GM21717 (cell line): ENCODE results near the gene TLE4.
"Not testable (repeated sequence)": the region's sequence is repeated elsewhere in the genome, so short reads cannot be mapped to it uniquely, and the experiment has no call there.

Experiments
- ATAC-seq: cut with Tn5 transposase; IDR thresholded peaks from one replicate; pipeline ENCODE4 v1.9.1; 2021; ENCODE audit warnings: mild to moderate bottlenecking, moderate library complexity; ENCODE audit not compliant: unreplicated experiment

Gene TLE4

GRCh38 chr9:79571309-79572031 is at the start of gene TLE4:
TLE4 (plus strand) TSS chr9:79571965; CDS start chr9:79572791, 826 bp downstream.
- peak; percentile 89 for ATAC-seq

GRCh38 chr9:79522793-79523192 is 49.0 kb upstream of the TLE4 start:
- no peak for ATAC-seq

GRCh38 chr9:79524266-79524665 is 47.5 kb upstream of the TLE4 start:
- ATAC-seq, result no peak

GRCh38 chr9:79526149-79526672 is 45.6 kb upstream of the TLE4 start:
- peak; percentile 69 for ATAC-seq

- ATAC-seq, result no peak
Observed at GRCh38 chr9:79535534-79535933, 36.2 kb upstream of the TLE4 start.

GRCh38 chr9:79537838-79538237 is 33.9 kb upstream of the TLE4 start:
- ATAC-seq, result no peak

- no peak for ATAC-seq
Observed at GRCh38 chr9:79542735-79543620, 28.8 kb upstream of the TLE4 start.

- not testable (repeated sequence) for ATAC-seq
Observed at GRCh38 chr9:79544375-79544774, 27.4 kb upstream of the TLE4 start.

GRCh38 chr9:79551586-79551985 is 20.2 kb upstream of the TLE4 start:
- no peak for ATAC-seq

- ATAC-seq, result no peak
Observed at GRCh38 chr9:79551994-79552393, 19.8 kb upstream of the TLE4 start.

GRCh38 chr9:79555474-79556089 is 16.2 kb upstream of the TLE4 start:
- no peak for ATAC-seq

- ATAC-seq, result no peak
Observed at GRCh38 chr9:79559495-79560181, 12.1 kb upstream of the TLE4 start.

GRCh38 chr9:79562749-79563386 is 8.9 kb upstream of the TLE4 start:
- ATAC-seq, result no peak

GRCh38 chr9:79564105-79564504 is 7.7 kb upstream of the TLE4 start:
- ATAC-seq, result no peak

- peak; percentile 97 for ATAC-seq
Observed at GRCh38 chr9:79565245-79565644, 6.5 kb upstream of the TLE4 start.

GRCh38 chr9:79567671-79568098 is 4.1 kb upstream of the TLE4 start:
- no peak for ATAC-seq

GRCh38 chr9:79568337-79569101 is 3.2 kb upstream of the TLE4 start:
- ATAC-seq, result no peak

- ATAC-seq, result no peak
Observed at GRCh38 chr9:79569814-79570447, 1.8 kb upstream of the TLE4 start.
